Large intestine (tissue), 3 donors: ENCODE data around the gene OSM. TPM values are rescaled to one million over a fixed set of nuclear protein-coding genes. Genes with fewer than 3 reads are reported as not detected.
A peak's percentile ranks its signal among the peaks of the same experiment; 100 is the strongest.

Experiments
- DNase-seq, 2 donors: peaks; one replicate each; pipeline versions ENCODE4 v3.0.0 to v3.0.0-alpha.2; 2013
- H3K27ac ChIP-seq: one replicate; pipeline ENCODE4 v1.5.1; 2013; ENCODE audit warnings: low read length
- H3K27me3 ChIP-seq: 2 replicates; pipeline ENCODE4 v1.6.1; 2013; ENCODE audit warnings: low read length; ENCODE audit not compliant: control insufficient read depth, insufficient read depth
- H3K36me3 ChIP-seq: 2 replicates; pipeline ENCODE4 v1.6.1; 2013; ENCODE audit warnings: low read length; ENCODE audit not compliant: control insufficient read depth, insufficient read depth
- H3K4me1 ChIP-seq: one replicate; pipeline ENCODE4 v1.6.1; 2013; ENCODE audit warnings: low read length; ENCODE audit not compliant: control insufficient read depth, insufficient read depth
- H3K4me3 ChIP-seq: one replicate; pipeline ENCODE4 v1.5.1; 2013; ENCODE audit warnings: low read length
- H3K9me3 ChIP-seq: one replicate; pipeline ENCODE4 v1.6.1; 2013; ENCODE audit warnings: mild to moderate bottlenecking, low read depth, low read length, moderate library complexity; ENCODE audit not compliant: control insufficient read depth
- WGBS: methylation state at CpG from one replicate; pipeline ENCODE4 v1.1.5; 2013; ENCODE audit warnings: low lambda C conversion rate; ENCODE audit not compliant: insufficient coverage; 5-methylcytosine and 5-hydroxymethylcytosine counted together
- polyA plus RNA-seq: library from polyadenylated mRNA; unstranded; fragments of 120-200 nt; gene quantifications from one replicate; pipeline ENCODE4 v1.2.1, GENCODE V29; 2013

Gene OSM
- polyA plus RNA-seq, 1 donor, result 0.52 TPM

DNA sequence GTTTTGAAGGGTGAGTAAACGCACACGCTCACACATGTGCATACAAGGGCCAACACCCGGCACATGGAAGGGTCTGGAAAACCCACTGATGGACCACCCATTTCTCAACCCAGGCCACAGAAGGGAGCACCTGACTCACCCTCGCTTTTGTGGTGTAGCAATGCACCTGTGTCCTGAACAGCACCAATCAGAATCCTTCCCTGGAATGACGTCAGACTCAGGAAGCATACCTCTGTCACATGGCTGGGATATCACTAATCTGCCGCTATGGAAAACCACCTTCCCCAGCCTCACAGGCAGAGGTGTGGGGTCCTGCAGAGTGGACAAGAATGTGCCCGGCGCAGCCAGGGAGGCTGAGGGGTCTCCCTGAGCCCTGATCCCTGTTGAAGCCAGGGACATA lies 9.0 kb upstream of the OSM start:
- no peaks in the 10 kb centered on the region for H3K27me3 ChIP-seq
- peak; percentile 77 to 87 for DNase-seq
- no peak overlapping the region for H3K4me3 ChIP-seq
- peaks cover 28% of the 10 kb centered on the region for H3K4me1 ChIP-seq
- H3K27ac ChIP-seq, result no peak overlapping the region
- H3K9me3 ChIP-seq, result no peaks in the 10 kb centered on the region
- WGBS, result no CpG with 5 or more reads among the region's 8 CpGs
- no peaks in the 10 kb centered on the region for H3K36me3 ChIP-seq

- WGBS, result no CpG with 5 or more reads among the region's 9 CpGs
- Histone ChIP-seq H3K36me3 (no peaks in the 10 kb centered on the region), H3K27me3 (no peaks in the 10 kb centered on the region), H3K4me3 (no peak overlapping the region), H3K27ac (no peak overlapping the region), H3K4me1 (peaks cover 28% of the 10 kb centered on the region), H3K9me3 (no peaks in the 10 kb centered on the region)
- no peak for DNase-seq
Measured at GRCh38 chr22:30274437-30274812, 7.8 kb upstream of the OSM start.

GRCh38 chr22:30273711-30274436 lies 7.2 kb upstream of the OSM start:
- no peak overlapping the region for H3K4me3 ChIP-seq
- no peak overlapping the region for H3K27ac ChIP-seq
- WGBS, result no CpG with 5 or more reads among the region's 10 CpGs
- no peaks in the 10 kb centered on the region for H3K36me3 ChIP-seq
- peaks cover 23% of the 10 kb centered on the region for H3K4me1 ChIP-seq
- DNase-seq, result no peak
- no peaks in the 10 kb centered on the region for H3K27me3 ChIP-seq
- no peaks in the 10 kb centered on the region for H3K9me3 ChIP-seq

DNA sequence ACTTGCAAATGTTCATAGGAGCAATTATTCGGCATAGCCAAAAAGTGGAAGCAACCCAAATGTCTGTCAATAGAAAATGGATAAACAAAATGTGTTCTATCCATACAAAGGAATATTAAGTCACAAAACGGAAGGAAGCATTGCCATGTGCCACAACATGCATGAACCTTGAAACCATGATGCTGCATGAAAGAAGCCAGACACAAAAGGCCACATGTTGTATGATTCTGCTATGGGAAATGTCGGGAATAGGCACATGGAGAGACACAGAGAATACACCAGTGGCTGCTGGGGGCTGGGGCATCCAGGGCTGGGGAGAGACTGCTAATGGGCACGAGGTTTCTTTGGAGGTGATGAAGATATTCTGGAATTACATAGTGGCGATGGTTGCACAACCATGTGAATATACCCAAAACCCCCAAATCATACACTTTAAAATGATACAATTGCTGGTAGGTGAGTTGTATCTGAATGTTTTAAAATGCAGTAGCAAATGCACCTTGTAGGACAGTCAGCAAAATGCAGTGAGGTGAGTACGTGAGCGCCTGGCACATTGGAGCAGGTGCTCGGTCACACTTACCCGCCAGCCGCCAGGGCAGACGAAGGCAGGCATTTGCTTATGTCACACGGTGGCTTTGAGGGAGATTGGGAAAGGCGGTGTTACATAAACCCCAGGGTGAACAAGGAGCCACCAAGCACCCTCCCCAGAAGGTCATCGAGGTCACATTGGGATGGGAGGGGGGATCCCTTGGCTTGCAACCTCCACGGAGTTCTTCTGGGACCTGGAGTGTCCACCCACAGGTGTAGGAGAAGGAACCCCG lies 6.3 kb upstream of the OSM start:
- 100% methylated on average over 2 of the region's 16 CpGs for WGBS
- Histone ChIP-seq H3K27me3 (no peaks in the 10 kb centered on the region), H3K36me3 (no peaks in the 10 kb centered on the region), H3K9me3 (no peaks in the 10 kb centered on the region), H3K4me1 (peaks cover 16% of the 10 kb centered on the region), H3K4me3 (no peak overlapping the region), H3K27ac (no peak overlapping the region)
- no peak for DNase-seq

GRCh38 chr22:30270832-30271231 lies 4.2 kb upstream of the OSM start:
- no CpG with 5 or more reads among the region's 16 CpGs for WGBS
- Histone ChIP-seq H3K9me3 (no peaks in the 10 kb centered on the region), H3K4me1 (peaks cover 10% of the 10 kb centered on the region), H3K4me3 (no peak overlapping the region), H3K27me3 (no peaks in the 10 kb centered on the region), H3K27ac (no peak overlapping the region), H3K36me3 (no peaks in the 10 kb centered on the region)
- DNase-seq, result no peak

DNA sequence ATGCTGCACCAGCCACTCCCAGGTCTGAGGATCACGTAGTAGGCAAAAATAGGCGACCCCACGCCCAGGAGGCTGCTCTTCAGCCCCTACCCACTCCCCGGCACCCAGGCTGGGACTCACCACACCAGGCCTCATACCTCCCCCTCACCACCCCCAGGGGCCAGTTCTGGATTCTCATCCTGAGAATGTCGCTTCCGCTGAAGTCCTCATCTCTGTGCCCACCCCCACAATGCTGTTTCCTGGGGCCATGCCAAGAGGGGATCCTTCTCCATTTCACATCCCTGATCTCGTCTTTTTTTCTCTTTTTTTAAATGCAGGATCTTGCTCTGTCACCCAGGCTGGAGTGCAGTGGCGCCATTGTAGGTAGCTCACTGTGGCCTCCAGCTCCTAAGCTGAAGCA lies 1.7 kb upstream of the OSM start:
- peaks cover 9% of the 10 kb centered on the region for H3K4me1 ChIP-seq

DNA sequence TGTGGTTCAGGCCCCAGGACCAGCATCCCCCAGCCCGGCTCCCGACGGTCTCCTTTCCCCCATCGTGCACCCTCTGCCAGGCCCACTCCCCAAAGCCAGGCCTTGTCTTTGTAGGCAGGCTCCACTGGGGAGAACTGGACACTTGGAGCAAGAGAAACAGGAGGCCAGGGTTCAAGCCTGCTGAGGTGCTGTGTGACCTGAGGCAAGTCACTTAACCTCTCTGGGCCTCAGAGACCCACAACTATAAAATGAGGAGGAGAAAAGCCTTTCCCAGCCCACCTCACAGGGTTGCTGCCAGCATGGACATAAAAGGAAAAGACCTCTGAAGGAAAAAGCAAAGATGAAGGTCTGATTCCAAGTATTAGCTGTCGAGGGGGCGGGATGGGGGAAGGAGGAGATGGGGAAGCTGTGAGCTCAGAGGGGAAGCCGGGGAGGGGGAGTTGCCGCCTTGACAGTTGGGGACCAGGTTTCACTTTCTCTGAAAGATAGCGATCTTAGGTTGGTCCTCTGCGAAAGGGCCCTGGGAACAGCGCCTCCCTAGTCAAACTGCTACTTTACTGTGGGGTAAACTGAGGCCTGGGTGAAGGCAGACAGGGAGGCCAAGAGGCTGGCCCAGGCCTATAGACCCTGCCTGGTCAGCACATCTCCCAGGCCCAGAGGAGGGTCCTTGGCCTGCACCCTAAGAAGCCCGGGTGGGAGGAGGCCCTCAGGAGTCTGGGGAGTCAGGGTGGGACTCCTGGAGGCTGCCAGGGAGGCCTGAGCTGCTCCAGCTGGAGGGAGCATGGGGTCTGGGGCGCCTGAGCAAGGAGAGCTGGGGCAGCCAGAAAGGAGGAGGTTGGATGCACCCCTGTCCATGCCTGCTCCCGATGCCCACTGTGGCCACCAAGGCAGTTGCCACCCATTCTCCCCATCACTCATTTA lies 991 bp upstream of the OSM start:
- no peak overlapping the region for H3K4me3 ChIP-seq
- WGBS, result no CpG with 5 or more reads among the region's 14 CpGs
- DNase-seq, result no peak
- H3K27me3 ChIP-seq, result no peaks in the 10 kb centered on the region
- H3K27ac ChIP-seq, result no peak overlapping the region
- no peaks in the 10 kb centered on the region for H3K36me3 ChIP-seq
- H3K4me1 ChIP-seq, result peaks cover 9% of the 10 kb centered on the region
- H3K9me3 ChIP-seq, result no peaks in the 10 kb centered on the region

More for the DNA sequence above, 1.7 kb upstream of the OSM start:
- Histone ChIP-seq H3K27ac (no peak overlapping the region), H3K9me3 (no peaks in the 10 kb centered on the region), H3K36me3 (no peaks in the 10 kb centered on the region), H3K27me3 (no peaks in the 10 kb centered on the region), H3K4me3 (no peak overlapping the region)
- 100% methylated on average over 1 of the region's 8 CpGs for WGBS
- DNase-seq, result no peak

DNA sequence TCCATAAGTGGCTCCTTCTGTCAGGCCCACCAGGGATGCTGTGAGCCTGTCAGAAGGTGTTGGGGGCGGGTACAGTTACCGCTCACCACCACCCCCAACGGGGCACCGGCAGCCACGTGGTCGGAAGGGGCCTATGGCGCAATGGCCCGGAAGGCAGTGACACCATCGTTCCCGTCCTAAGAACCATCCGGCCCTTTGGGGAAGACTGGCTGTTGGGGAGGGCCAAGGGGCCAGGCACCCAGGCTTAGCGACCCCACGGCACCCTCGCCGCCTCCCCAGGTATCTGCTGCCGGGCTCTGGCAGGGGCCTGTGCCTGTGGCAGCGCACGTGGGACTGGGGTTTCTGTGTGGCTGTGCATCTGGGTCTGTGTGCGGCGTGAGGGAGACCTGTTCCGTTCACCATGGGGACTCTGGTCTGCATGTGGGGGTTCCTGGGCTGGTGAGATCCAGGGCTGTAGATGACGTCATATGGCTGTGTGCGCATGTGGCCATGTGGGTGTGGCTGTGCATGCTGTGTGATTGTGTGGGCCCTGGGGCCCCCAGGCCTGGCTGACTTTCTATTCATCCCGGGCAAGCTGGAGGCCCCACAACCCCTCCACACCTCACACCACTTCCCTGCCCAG lies 717 bp downstream of the OSM start:
- no peak overlapping the region for H3K4me3 ChIP-seq
- peaks cover 9% of the 10 kb centered on the region for H3K4me1 ChIP-seq
- no peaks in the 10 kb centered on the region for H3K27me3 ChIP-seq
- no CpG with 5 or more reads among the region's 24 CpGs for WGBS
- no peaks in the 10 kb centered on the region for H3K9me3 ChIP-seq
- H3K36me3 ChIP-seq, result no peaks in the 10 kb centered on the region
- peak in 1 of 2 donors; percentile 65 for DNase-seq
- no peak overlapping the region for H3K27ac ChIP-seq

DNA sequence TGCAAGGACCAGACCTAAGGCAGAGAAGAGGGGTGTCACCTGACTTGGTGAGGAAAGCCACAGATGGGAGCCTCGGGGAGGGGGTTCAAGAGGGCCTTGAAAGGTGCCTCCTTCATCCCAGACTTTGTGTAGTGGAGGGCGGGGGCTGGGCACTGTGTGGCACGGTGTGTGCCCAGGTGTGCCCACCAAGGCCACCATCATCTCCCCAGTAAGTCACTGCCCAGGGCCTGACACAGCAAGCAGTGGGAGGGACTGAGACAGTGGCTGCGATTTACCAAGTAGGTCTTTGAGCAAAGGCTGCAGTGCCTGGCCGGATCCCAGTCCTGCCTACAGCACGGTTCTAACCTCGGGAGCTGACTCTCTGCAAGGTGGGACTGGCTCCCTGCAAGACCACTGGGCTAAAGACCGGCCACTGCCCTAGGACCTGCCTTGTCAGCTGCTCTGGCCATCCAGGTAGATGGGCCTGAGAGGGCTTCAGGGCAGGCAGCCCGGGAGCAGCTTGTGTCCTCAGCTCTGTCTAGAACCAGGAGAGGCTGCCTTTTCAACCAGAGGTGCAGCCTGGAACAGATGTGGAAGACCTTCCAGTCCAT lies 1.4 kb downstream of the OSM start:
- no peak overlapping the region for H3K4me3 ChIP-seq
- no peaks in the 10 kb centered on the region for H3K36me3 ChIP-seq
- H3K9me3 ChIP-seq, result no peaks in the 10 kb centered on the region
- no peak overlapping the region for H3K27ac ChIP-seq
- no CpG with 5 or more reads among the region's 9 CpGs for WGBS
- DNase-seq, result no peak
- H3K4me1 ChIP-seq, result peaks cover 12% of the 10 kb centered on the region
- no peaks in the 10 kb centered on the region for H3K27me3 ChIP-seq
